Heart left ventricle (tissue), 16 donors: Measurements from ENCODE around the gene COX19. TPM values are rescaled to one million over a fixed set of nuclear protein-coding genes. Genes with fewer than 3 reads are reported as not detected.

Source experiments
- ATAC-seq, 4 donors: fragments of 200-7000 bp; cut with Tn5 transposase; one replicate each; pipeline ENCODE4 v1.9.1; 2020 to 2022; ENCODE audit warnings: moderate library complexity in 4 of 4, mild to moderate bottlenecking in 3 of 4, moderate number of reproducible peaks in 1 of 4
- DNase-seq, 5 donors: peaks; one replicate each; pipeline ENCODE4 v3.0.0-alpha.2; 2020
- H3K27ac ChIP-seq, 12 donors: fragments of 200-600 bp; sonication (generic) in 4 of 12; one replicate each; pipeline versions ENCODE4 v1.5.0 to v1.8.0; 2016 to 2022; ENCODE audit warnings: mild to moderate bottlenecking in 2 of 12
- H3K27me3 ChIP-seq, 9 donors: fragments of 200-600 bp; sonication (generic) in 2 of 9; one replicate each; pipeline versions ENCODE4 v1.5.1 to v1.8.0; 2016 to 2022; ENCODE audit warnings: mild to moderate bottlenecking in 3 of 9
- H3K36me3 ChIP-seq, 9 donors: fragments of 200-600 bp; sonication (generic) in 2 of 9; one replicate each; pipeline versions ENCODE4 v1.5.0 to v1.8.0; 2018 to 2022; ENCODE audit warnings: mild to moderate bottlenecking in 2 of 9
- H3K4me1 ChIP-seq, 12 donors: fragments of 200-600 bp; sonication (generic) in 4 of 12; one replicate each; pipeline versions ENCODE4 v1.5.0 to v1.8.0; 2016 to 2022; ENCODE audit warnings: mild to moderate bottlenecking in 3 of 12
- H3K4me3 ChIP-seq, 12 donors: fragments of 200-600 bp; sonication (generic) in 4 of 12; one replicate each; pipeline versions ENCODE4 v1.5.0 to v1.8.0; 2017 to 2022; ENCODE audit warnings: mild to moderate bottlenecking in 9 of 12, moderate library complexity in 4 of 12
- H3K9me3 ChIP-seq, 12 donors: fragments of 200-600 bp; sonication (generic) in 4 of 12; one replicate each; pipeline versions ENCODE4 v1.5.0 to v1.8.0; 2016 to 2022; ENCODE audit warnings: mild to moderate bottlenecking in 1 of 12
- POLR2A ChIP-seq, 2 donors: fragments of 450-650 bp; IDR thresholded peaks; one replicate each; pipeline ENCODE4 v1.6.1; 2017; ENCODE audit warnings: antibody characterized with exemption in 2 of 2, mild to moderate bottlenecking in 2 of 2, moderate library complexity in 2 of 2
- WGBS, 4 donors: extraction: QIAGEN DNeasy Blood & Tissue Kit in 2 of 4; methylation state at CpG; one replicate each; pipeline versions ENCODE4 v1.1.5 to v1.1.7; 2013 to 2018; 5-methylcytosine and 5-hydroxymethylcytosine counted together
- intact Hi-C, 10 donors: fragments of 100-400 bp; cut with DNase I; formaldehyde crosslinking; loops; one replicate each; pipeline versions ENCODE4 v1.11.1 to v1.14.2; 2022
- polyA plus RNA-seq, 2 donors: library from polyadenylated mRNA; stranded (reverse); fragments of 200-250 nt; gene quantifications; one replicate each; pipeline ENCODE4 v1.2.3, GENCODE V29; 2013
- total RNA-seq, 9 donors: library from RNA; depleted of rRNA in 2 of 9; stranded (reverse); fragments of >200 nt in 2 of 9; fragmentation: NEBNext Ultra II Directional in 3 of 9; extraction: Animal tissue kit (Norgen Biotek cat#: 25700) in 3 of 9; gene quantifications; one replicate each; pipeline versions ENCODE4 v1.1.0 to v1.2.4, GENCODE V29; 2016 to 2023
- TF ChIP-seq, protein P1 (sequence below), 12 donors: fragments of 200-600 bp; sonication (generic) in 4 of 12; IDR thresholded peaks; one replicate each; pipeline versions ENCODE4 v1.5.0 to v1.8.0; 2018 to 2022; ENCODE audit warnings: antibody characterized with exemption in 12 of 12, mild to moderate bottlenecking in 5 of 12
- donor health status: ischemic (EF 13 %, LVEDD 7.1; RV severe dilation, severe dysfunction).
- donor health status: healthy with polysubstance abuse.
- donor health status: DM: no; HTN: yes; CAD: no.
- donor health status: DM: no; HTN: no; CAD: no.
- donor health status: ischemic (EF 25% LVEDD 6.9; RV normal size, moderate dysfunction).
- donor health status: ischemic (EF 25% LVEDD 5.7; RV mildly dilated, moderate dysfunction).
- donor health status: healthy.
- donor health status: DM: yes; HTN: yes; CAD: no.
- donor health status: ischemic (EF 35%, LVEDD 5.7; RV mildly dilated, moderate dysfunction).
- donor health status: nonischemic (EF 11% LVEDD 7.7; RV severe dilation, severe dysfunction).
- donor health status: DM: yes; HTN: yes; CAD: no.
- donor health status: PGD.
- donor health status: ischemic (EF 29% LVEDD 5.4; RV normal size, mild dysfunction).
- donor health status: nonischemic (EF 23%, LVEDD 6.1; RV moderate dilation, normal function).

COX19 gene
- total and polyA plus RNA-seq, 11 donors: 3.1 to 7.8 (median 6.5) TPM

DNA sequence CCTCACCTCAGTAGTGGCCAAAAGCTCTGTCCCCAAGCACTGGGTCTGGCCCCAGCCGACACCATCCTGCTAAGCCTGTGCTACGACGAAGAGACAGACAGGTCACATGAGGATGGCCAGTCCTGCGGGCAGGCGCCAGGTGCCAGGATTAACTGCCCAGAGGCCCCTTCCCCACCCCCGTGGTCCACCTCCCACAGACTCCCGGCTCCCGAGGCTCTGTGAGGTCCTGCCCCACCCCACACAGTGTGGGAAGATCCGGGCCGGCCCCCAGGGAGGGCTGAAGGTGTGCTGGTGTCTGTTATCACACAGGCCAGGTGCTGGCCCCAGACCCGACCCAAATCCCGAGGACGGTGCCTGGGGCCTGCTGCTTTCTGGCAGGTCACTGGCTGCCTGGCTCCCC, 34.9 kb upstream of the COX19 start:
- ATAC-seq (no peak), DNase-seq (no peak)
- H3K36me3 ChIP-seq: peaks cover 0 to 33% (median 12%) of the 10 kb centered on the region in 9 donors
- peaks cover 0 to 7% (median 0%) of the 10 kb centered on the region in 12 donors for H3K4me1 ChIP-seq
- H3K9me3 ChIP-seq: no peaks in the 10 kb centered on the region
- 82 to 100% (median 88%) methylated on average over 5 to 13 of the region's 13 CpGs for WGBS, 4 donors
- no peak overlapping the region for H3K27ac ChIP-seq
- TF ChIP-seq POLR2A (IDR thresholded peaks at IDR 0.05): no peak
- TF ChIP-seq, protein P1, sequence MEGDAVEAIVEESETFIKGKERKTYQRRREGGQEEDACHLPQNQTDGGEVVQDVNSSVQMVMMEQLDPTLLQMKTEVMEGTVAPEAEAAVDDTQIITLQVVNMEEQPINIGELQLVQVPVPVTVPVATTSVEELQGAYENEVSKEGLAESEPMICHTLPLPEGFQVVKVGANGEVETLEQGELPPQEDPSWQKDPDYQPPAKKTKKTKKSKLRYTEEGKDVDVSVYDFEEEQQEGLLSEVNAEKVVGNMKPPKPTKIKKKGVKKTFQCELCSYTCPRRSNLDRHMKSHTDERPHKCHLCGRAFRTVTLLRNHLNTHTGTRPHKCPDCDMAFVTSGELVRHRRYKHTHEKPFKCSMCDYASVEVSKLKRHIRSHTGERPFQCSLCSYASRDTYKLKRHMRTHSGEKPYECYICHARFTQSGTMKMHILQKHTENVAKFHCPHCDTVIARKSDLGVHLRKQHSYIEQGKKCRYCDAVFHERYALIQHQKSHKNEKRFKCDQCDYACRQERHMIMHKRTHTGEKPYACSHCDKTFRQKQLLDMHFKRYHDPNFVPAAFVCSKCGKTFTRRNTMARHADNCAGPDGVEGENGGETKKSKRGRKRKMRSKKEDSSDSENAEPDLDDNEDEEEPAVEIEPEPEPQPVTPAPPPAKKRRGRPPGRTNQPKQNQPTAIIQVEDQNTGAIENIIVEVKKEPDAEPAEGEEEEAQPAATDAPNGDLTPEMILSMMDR (IDR thresholded peaks at IDR 0.05): no peak
- no peak overlapping the region for H3K4me3 ChIP-seq
- no peaks in the 10 kb centered on the region for H3K27me3 ChIP-seq
- intact Hi-C loops: no loop called here

DNA sequence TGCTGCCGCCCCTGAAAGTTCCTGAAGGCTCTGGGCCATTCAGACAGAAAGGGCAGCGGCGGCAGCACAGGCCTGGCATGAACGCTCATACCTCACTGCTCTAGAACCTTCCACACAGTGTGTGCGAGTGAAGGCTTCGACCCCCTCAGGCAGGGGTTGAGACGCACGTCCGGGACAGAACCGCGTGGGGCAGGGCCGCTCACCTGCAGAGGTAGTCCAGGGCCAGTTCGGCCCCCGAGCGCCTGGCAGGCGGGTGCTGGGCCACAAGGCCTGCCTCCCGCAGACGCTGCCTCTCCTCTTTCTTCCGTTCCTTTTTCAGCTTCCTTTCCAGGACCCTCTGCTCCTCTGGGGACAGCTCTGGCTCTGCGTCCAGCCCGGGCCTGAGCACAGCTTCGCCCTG, 34.4 kb upstream of the COX19 start:
- no peak overlapping the region for H3K4me3 ChIP-seq
- ATAC-seq (no peak), DNase-seq (no peak)
- no peak for TF ChIP-seq POLR2A (IDR thresholded peaks at IDR 0.05)
- TF ChIP-seq, protein P1 (IDR thresholded peaks at IDR 0.05): no peak
- intact Hi-C loops: no loop called here
- 95 to 97% (median 96%) methylated on average over 19 to 22 of the region's 22 CpGs for WGBS, 4 donors
- no peak overlapping the region for H3K27ac ChIP-seq
- H3K36me3 ChIP-seq: peaks cover 0 to 34% (median 12%) of the 10 kb centered on the region in 9 donors
- H3K4me1 ChIP-seq: peaks cover 0 to 3% (median 0%) of the 10 kb centered on the region in 12 donors
- H3K27me3 ChIP-seq: no peaks in the 10 kb centered on the region
- H3K9me3 ChIP-seq: no peaks in the 10 kb centered on the region

DNA sequence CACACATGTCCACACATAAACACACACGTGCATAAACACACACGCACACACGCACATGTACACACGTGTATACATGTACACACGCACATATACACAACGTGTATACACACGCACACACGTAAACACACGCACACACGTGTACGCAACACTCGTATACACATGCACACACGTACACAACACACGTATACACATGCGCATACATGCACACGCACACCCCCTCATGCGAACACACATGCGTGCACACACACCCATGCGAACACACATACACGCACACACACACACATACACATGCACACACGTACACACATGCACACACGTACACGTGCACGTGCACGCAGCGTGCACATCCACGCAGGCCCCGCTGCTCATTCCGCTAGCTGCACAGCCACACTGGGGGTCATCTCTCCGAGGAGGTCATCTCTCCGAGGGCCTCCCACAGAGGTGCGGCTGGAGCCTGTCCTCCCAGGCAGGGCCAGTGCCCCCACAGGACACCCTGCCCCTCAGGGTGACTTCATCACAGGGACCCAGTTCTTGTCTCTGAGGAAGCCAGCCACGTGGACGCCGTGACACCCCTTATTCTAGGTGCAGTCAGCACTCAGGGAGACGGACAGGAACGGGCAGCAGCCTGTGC, 33.5 kb upstream of the COX19 start:
- Histone ChIP-seq H3K27ac (no peak overlapping the region), H3K27me3 (no peaks in the 10 kb centered on the region), H3K9me3 (no peaks in the 10 kb centered on the region), H3K4me3 (no peak overlapping the region), H3K36me3 (peaks cover 0 to 34% (median 12%) of the 10 kb centered on the region in 9 donors), H3K4me1 (no peaks in the 10 kb centered on the region)
- intact Hi-C loops: no loop called here
- ATAC-seq (no peak), DNase-seq (no peak)
- 92 to 94% (median 93%) methylated on average over 33 to 37 of the region's 37 CpGs for WGBS, 4 donors
- TF ChIP-seq, protein P1 (IDR thresholded peaks at IDR 0.05): no peak
- no peak for TF ChIP-seq POLR2A (IDR thresholded peaks at IDR 0.05)

DNA sequence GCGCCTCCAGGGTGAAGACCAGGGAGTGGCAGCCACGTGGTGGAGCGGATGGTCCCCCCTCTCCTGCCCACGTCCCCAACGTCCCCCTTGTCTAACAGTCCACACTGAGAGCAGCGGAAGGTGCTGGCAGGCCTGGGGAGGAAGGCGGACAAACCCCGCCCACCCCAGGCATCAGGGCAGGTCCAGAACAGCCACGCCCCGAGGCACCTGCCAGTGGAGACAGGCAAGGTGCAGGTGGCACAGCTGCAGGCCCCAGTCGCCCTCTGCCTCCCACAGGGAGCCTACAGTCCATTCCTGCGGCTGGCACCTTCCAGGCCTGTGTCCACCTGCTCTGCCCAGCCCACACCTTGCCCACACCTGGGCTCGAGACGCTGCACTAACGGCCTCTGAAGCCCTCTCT, 32.6 kb upstream of the COX19 start:
- Histone ChIP-seq H3K27ac (no peak overlapping the region), H3K4me1 (no peaks in the 10 kb centered on the region), H3K27me3 (no peaks in the 10 kb centered on the region), H3K9me3 (no peaks in the 10 kb centered on the region), H3K4me3 (no peak overlapping the region), H3K36me3 (peaks cover 0 to 34% (median 12%) of the 10 kb centered on the region in 9 donors)
- intact Hi-C loops: no loop called here
- no peak for DNase-seq
- no peak for ATAC-seq
- 76 to 91% (median 89%) methylated on average over 4 to 15 of the region's 15 CpGs for WGBS, 4 donors
- TF ChIP-seq, protein P1 (IDR thresholded peaks at IDR 0.05): no peak
- TF ChIP-seq POLR2A (IDR thresholded peaks at IDR 0.05): no peak
